Erythroblast (primary cell): ENCODE measurements around the gene LRP1.

Source experiments
- GATA1 ChIP-seq: IDR thresholded peaks from 2 replicates; pipeline ENCODE4 v1.6.1; 2011; ENCODE audit warnings: low read depth, mild to moderate bottlenecking, control low read depth, low read length, moderate library complexity
- POLR2A ChIP-seq: IDR thresholded peaks from 2 replicates; pipeline ENCODE4 v1.6.1; 2011; ENCODE audit warnings: mild to moderate bottlenecking, low read length

DNA sequence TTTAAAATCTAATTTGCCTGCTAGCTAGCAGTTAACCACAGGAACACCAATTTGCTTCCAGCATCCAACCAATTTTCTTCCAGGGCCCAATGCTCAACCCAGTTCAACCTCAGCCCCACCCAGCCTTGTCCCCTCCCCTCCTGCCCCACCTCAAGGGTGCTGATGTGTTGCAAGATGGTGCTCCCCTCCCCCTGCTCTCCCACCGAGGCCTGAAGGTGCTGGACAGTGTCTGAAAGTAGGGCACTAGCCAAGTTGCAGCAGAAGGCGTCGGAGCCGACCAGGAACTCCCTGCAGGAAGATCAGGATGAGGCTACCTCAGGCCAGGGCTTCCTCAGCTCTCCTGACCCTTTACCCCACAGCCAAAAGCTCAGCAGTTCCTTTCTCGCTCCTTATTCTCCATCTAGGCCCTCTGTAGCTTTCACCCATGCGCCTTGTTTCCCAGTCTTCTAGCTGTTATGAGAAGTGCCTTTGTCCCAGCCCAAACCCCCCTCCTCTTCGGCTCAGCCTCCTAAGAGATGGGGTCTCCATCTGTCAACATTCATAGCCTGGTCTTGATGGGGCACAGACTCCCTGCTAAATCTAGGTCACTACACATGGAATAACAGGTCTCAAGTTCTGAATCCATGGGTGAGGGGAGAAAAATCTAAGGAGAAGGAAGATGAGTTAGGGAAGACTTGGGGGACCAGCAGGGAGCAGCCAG is 20.7 kb upstream of the LRP1 start:
- TF ChIP-seq POLR2A: no peak
- TF ChIP-seq GATA1: no peak
